Cardiac fibroblast (primary cell): ENCODE results near the gene GTF3C2.
"Not testable (repeated sequence)": the region's sequence is repeated elsewhere in the genome, so short reads cannot be mapped to it uniquely, and the experiment has no call there.

ENCODE experiments used
- DNase-seq, 2 donors: peaks; one replicate each; pipeline versions ENCODE4 v3.0.0 to v3.0.0-alpha.2; 2010; ENCODE audit warnings: low read depth in 2 of 2
- H3K4me3 ChIP-seq, 2 donors: replicated peaks in 1 of 2; 1 replicate in 1 of 2; 2 replicates in 1 of 2; pipeline ENCODE4 v1.5.1; 2011; ENCODE audit warnings: low read depth in 2 of 2, low read length in 2 of 2, mild to moderate bottlenecking in 2 of 2, moderate library complexity in 1 of 2
- TF ChIP-seq, protein P1 (sequence below): IDR thresholded peaks from one replicate; pipeline ENCODE4 v1.5.1; 2011; ENCODE audit warnings: low read depth, mild to moderate bottlenecking, low read length, inconsistent platforms

The GTF3C2 gene

DNA sequence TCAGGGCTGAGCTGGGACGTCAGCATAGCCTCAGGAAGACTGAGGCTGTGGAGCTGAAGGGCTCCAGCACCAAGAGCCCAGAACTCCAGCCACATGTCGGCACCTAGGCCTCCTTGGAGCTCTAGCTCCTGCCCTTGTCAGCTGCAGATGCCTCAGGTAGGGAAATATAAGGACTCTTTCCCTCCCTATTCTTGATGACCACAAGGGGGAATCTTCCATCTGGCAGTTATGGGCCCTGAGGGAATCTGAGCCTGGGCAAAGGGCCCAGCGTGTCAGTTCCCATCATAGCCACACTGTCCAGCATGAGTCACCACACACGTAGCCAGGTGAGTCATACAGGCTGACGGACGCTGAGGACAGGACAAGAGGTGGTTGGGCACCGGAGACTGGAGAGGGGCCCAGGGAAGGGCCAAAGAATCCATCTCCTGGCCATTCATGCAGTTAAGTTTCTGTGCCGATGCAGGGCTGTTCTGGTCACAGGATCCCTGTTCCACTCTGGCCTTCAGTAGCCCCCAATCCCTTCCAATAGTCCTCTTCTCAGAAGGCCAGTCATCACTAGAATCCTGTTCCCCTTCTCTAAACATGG is 35.5 kb downstream of the GTF3C2 start:
- DNase-seq, result peak; percentile 98 to 99
- H3K4me3 ChIP-seq, result peak overlapping the region in 1 of 2 donors; percentile 20
- TF ChIP-seq, protein P1, sequence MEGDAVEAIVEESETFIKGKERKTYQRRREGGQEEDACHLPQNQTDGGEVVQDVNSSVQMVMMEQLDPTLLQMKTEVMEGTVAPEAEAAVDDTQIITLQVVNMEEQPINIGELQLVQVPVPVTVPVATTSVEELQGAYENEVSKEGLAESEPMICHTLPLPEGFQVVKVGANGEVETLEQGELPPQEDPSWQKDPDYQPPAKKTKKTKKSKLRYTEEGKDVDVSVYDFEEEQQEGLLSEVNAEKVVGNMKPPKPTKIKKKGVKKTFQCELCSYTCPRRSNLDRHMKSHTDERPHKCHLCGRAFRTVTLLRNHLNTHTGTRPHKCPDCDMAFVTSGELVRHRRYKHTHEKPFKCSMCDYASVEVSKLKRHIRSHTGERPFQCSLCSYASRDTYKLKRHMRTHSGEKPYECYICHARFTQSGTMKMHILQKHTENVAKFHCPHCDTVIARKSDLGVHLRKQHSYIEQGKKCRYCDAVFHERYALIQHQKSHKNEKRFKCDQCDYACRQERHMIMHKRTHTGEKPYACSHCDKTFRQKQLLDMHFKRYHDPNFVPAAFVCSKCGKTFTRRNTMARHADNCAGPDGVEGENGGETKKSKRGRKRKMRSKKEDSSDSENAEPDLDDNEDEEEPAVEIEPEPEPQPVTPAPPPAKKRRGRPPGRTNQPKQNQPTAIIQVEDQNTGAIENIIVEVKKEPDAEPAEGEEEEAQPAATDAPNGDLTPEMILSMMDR, result peak; percentile 76

DNA sequence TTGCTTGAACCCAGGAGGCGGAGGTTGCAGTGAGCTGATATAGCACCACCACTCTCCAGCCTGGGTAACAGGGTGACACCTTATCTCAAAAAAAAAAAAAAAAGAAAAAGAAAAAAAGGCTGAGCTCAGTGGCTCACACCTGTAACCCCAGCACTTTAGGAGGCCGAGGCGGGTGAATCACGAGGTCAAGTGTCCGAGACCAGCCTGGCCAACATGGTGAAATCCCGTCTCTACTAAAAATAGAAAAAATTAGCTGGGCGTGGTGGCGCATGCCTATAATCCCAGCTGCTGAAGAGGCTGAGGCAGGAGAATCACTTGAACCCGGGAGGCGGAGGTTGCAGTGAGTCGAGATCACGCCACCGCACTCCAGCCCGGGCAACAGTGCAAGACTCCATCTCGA is 36.7 kb downstream of the GTF3C2 start:
- not testable (repeated sequence) for DNase-seq, H3K4me3 ChIP-seq

DNA sequence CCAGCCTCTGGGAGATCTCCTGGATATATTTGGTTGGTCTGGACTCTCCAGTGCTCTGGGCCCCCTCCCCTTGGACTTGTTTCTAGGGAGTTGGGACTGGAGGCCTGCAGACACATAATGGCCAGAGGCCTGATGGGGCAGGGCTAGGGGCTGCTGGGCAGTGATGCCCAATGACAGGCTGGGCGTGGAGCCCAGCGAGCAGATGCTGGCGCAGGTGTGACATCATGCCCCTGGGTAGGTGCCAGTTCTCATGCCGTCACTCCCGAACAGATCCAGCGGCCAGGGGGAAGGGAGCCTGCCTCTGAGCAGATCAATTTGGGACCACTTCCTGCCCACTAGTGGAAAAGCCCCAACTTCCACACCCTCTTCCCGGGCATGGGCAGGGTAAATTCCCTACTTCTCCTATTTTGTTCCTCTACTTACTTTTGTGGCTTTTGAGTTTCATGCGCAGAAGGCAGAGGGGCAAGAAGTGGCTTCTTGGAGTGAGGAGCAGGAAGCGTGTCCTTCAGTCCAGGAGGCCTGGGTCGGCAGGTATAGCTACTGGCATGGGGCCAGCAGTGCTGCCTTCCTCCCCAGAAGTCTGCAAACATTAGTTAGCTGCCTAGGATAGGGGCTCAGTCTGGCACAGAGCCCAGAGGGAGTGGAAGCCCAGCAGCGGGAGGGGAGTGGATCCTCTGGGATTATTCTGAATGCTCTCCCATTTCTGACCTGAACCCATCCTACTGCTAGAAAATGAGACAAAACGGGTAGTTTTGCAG is 39.7 kb downstream of the GTF3C2 start:
- H3K4me3 ChIP-seq, result no peak overlapping the region
- TF ChIP-seq, protein P1, result no peak
- DNase-seq, result no peak

DNA sequence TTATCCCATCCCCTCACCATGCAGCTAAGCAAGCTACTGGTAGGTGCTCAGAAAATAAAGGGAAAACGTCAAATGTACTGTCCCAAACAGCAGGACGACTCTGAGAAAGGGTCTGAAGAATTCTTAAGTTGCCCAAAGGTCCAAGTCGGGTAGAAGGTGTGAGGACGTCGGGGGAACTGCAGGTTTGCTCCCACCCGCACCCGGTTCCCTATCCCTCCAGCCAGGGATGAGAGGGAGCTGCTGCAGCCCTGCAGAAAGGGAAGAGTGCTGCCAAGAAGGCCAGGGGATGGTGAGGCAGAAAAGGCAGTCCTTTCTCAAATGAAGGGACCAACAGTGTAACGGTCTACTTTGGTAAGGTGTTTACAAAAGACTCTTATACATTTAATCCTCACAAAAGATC is 41.4 kb downstream of the GTF3C2 start:
- no peak for DNase-seq
- H3K4me3 ChIP-seq, result no peak overlapping the region
- TF ChIP-seq, protein P1, result no peak

DNA sequence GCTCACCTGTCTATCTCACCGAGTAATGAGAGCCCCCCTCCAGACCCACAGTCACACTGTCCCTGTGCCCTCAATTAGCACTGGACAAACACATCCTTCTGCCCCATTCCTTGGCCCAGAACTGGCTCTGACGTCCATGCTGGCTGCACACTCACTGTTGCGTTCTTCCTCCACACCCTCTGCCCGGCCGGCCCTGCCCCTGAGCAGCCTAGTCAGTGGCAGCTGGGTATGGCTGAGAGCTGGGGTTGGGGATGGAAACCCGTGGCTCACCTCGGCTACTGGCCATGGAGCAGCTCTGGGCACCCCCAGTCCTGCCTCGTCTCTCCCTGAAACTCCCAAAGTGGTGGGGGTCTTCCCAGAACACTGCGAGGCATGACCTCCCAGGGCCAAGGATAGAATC is 41.9 kb downstream of the GTF3C2 start:
- no peak overlapping the region for H3K4me3 ChIP-seq
- no peak for DNase-seq
- TF ChIP-seq, protein P1, result no peak

DNA sequence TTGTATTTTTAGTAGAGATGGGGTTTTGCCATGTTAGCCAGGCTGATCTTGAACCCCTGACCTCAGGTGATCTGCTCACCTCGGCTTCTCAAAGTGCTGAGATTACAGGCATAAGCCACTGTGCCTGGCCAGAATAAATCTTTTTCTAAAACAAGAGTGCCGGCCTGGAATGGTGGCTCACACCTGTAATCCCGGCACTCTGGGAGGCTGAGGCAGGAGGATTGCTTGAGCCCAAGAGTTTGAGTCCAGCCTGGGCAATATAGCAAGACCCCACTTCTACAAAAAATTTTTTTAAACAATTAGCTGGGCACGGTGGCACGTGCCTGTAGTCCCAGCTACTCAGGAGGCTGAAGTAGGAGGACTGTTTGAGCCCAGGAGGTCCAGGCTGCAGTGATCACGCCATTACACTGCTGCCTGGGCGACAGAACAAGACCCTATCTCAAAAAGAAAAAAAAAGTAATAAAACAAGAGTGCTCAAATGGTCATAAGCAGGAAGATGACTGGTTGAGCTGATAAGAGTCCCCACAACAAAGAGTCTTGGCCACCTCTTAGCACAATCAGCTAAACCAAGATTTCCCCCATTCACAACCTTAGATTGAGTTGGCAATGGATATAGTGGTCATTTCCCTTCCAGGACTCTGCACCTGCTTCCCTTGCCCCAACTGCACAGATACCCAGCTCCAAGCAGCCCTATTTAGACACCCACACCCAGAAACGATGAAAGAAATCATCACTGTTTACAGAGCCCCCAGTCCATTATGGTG is 42.5 kb downstream of the GTF3C2 start:
- no peak overlapping the region for H3K4me3 ChIP-seq
- TF ChIP-seq, protein P1, result no peak
- DNase-seq, result no peak

DNA sequence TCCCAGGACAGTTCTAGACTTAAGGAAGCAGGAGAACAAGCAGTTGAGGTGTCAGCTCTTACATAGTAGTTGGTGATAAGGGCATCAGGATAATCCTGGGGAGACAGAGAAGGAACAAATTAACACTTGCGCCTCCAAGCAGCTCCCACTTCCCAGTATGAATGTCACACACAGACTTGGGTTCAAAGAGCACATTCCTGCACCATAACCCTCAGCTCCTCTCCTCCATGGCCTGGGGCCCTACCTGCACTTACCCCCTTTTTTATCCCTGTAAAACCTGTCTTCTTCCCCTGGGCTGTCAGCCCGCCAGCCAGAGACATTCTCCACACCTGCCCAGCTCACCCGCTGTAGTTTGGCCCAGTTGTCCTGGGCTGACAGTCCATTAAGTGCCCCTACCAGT is 44.4 kb downstream of the GTF3C2 start:
- no peak overlapping the region for H3K4me3 ChIP-seq
- TF ChIP-seq, protein P1, result no peak
- DNase-seq, result no peak
